NCI-H146 treated with DMSO at 0.1 percent for 48 hours (cell line): ENCODE results near the gene HOXA10.

Experiments
- DNase-seq: peaks from one replicate; lab custom pipeline; 2025; ENCODE audit not compliant: unreplicated experiment; lab: John Stamatoyannopoulos, UW

HOXA10 gene

DNA sequence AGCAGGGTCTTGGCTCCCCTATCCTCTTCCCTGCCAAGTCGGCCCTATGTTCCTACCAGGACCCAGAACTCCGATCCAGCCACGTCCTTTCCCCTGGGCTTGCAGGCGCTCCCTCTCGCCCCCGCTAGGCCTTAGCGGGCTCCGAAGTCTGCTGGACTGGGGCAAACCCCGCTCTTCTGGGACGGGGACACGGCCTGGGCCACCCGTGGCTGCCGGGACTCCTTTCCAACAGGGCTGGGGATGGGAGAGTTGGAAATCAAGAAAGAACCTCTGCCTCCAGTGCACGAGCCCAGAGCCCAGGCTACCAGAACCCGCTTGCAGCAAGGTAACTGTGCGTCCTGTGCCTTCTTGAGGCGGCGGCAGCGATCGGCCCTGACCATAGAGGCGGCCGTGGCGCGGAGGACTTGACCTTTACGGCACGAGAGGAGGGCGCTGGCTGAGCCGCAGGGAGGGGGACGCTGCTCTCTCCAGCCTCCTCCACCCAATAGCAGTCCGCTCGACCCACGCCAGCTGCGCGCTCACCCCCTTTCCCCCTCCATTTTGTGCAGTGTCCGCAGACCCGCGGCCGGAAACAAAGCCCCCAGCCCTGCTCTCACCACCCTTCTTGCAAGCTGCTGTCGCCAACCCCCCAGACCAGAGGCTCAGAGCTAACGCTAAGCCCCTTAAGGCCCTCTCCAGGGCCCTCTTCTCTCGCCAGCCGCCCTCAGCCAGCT lies 17.9 kb upstream of the HOXA10 start:
- DNase-seq, result no peak

GRCh38 chr7:27191161-27191731 lies 17.1 kb upstream of the HOXA10 start:
- DNase-seq, result no peak

DNA sequence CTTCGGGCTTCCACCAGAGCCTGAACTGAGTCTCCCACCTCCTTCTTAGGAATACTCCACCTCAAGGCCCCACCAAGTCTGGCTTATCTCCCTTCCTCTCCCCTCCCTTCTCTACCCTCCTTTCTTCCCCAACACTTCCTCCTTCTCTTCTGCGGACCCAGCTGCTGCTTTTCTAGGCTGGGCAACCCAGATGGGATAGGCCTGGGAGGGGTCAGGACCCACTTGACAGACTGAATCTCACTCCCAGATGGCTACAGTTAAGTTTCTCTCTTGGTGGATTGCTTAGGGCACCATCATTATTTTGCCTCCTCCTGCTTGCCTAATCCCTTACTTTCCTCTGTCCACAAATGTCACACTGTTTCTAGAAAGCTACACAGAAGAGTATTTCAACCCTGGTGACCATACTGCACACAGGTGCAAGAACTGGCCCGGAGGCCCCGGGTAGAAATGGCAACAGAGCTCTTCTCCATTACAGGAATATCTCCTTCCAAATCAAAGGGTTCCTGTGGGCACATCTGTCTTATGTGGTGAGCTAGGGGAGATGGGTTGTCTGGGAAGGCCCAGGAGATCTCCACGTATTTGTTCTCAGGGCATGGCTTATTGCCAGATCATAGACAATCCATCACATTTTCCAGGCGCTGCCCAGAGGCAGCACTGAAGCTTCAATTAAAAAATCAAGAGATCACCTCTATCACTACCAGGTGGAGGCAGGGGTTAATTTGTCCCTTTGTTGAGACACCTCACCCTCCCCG lies 16.1 kb upstream of the HOXA10 start:
- no peak for DNase-seq

GRCh38 chr7:27189295-27189996 lies 15.3 kb upstream of the HOXA10 start:
- DNase-seq, result no peak

- DNase-seq, result no peak
Measured at GRCh38 chr7:27188386-27189294, 14.5 kb upstream of the HOXA10 start.

- DNase-seq, result no peak
Measured at GRCh38 chr7:27187475-27188385, 13.6 kb upstream of the HOXA10 start.

DNA sequence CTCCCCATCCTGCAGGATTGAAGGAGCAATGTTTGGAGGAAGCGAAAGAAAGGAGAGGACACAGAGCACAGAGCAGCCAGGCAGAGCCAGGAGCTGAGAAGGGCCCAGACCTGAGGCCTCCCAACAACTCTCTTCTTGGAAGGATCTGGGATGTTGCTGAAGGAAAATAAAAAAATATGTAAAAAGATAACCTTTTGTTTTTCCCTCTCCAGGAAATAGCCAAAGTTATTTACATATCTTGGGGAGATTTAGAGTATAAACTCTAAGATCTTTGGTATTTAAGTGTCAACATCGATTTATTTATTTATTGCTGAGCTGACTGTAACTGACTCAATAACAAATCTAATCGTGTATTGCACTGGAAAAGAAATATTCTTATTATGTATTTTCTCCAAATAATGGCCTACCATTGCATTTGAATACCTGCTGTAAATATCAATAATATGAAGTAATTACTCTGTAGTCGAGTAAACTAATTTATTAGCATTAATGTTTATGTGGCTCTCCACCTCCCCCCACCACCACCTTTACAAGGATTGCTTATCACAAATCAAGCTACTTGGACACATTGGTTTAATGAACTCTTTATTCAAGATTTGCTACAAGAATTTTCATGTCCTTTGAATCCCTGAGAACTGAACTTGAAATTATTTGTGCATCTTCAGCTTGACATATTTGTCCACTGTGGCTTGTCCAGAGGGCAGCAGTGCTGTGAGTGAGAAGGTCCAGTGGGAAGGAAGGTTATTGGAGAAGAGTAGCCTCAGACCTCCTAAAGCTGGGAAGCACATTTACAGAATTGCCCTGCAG lies 12.8 kb upstream of the HOXA10 start:
- DNase-seq, result no peak

DNA sequence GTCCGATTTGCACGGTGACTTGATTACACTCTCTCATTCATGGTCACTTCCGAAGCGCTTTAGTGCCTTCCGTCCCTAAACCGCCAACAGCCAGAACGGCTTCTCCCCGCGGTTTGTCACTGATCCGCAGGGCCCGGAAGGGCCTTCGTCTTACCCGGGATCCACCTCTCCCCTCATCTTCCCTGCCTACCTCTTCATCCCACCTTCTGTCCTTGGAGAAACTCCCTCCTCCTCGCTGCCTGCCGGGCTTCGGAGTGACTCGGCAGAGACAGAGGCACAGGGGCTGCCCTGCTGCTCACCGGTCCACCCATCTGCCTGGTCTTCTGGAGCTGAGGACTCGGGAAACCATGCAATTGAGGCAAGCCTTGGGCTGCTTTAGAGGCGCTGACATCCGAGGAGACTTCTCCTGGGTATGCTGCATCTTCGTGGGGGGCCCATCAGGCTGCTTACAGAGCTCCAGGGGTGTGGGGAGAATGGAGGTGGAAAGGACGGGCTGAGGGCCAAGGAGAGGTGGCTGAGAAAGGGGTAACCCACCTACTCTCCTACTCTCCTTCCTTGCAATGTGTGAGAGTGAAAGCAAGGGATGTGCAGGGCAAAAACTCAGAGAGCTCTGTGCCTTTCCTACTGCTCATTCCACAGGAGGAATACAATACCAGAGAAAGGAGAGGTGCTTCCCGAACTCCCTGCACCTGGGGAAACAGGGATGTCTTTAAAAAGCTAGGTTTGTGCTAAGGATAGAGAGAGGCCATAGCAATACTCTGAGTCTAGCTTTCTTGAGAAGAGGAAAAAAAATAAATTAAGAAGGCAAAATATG lies 11.9 kb upstream of the HOXA10 start:
- no peak for DNase-seq

DNA sequence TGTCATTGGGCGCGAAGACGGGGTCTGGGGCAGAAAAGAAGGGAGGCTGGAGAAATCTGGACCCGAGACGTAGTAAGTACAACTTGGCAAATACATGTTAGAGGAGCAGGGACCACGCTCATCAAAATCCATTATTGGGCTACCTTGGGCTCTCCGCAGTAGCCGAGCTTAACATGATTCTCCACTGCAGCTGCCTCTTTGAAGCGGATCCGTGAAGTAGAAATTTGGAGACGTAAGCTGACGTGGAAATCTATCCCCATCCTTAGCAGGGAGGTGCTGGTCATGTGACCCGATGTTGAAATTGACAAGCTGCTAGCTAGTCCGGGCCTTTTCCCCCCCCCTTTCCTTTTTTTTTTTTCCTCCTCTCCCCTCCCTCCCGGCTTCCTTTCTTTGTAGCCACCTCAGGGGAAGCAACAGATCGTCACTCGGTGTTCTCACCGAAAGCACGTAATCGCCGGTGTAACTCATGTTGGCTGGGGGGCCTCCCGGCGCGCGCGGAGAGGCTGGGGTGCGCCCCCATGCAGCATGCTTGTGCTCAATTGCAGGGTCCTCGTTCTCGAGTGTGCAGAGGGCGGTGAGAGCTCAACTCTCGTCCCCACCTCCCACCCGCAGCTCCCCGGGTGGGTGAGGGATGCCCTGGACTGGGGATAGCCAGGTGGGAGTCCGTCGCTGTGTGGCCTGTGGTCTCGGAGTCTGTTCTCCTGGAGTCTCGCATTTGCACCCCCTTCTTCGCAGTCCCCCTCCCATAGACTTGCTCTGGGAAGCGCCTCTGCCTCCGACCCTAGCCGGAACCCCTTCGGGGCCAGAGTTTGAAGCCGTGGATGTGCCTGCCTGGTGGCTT lies 11.1 kb upstream of the HOXA10 start, which contains the start of gene HOXA11:
HOXA11 (minus strand) TSS at position 220 of the 841 bp plus-strand sequence; CDS start at position 132, 88 bp downstream.
- DNase-seq, result no peak

- no peak for DNase-seq
Measured at GRCh38 chr7:27184337-27185012, 10.4 kb upstream of the HOXA10 start.

DNA sequence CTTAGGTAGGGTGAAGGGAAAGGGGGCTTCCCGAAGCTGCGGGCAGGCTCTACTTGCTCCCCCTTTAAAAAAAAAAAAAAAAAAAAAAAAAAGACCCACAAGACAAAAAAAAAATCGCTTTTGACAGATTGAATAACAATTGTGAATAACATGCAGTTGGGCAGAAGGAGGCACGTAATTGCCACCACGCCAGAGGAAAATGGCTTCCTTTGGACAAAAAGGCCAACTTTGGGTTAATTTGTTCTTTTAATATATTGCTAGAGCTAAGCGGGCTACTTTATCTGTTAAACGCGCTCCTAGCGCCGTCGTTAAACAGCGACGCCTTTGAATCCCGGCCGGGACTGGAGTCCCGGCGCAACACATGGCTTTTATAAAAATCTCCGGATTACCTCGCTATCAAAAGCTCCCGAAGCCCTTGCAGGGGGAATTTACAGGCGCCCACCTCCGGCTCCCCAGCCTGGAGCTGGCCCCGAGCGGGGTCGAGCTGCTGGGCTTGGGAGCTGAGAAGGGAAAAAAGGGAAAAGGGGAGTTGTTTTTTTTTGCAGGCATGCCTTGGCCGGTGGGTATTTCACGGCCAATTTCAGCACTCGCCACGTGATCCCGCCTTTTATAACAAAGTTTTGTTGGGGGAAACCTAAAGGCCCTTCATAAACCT lies 9.7 kb upstream of the HOXA10 start:
- peak; percentile 33 for DNase-seq

- DNase-seq, result peak; percentile 23
Measured at GRCh38 chr7:27182861-27183681, 9.0 kb upstream of the HOXA10 start.

GRCh38 chr7:27182285-27182841 lies 8.2 kb upstream of the HOXA10 start:
- DNase-seq, result no peak

- DNase-seq, result no peak
Measured at GRCh38 chr7:27181795-27182275, 7.7 kb upstream of the HOXA10 start.
